OCI-M2 (cell line): ENCODE results near the gene GJB4.
"Not testable (repeated sequence)": the region's sequence is repeated elsewhere in the genome, so short reads cannot be mapped to it uniquely, and the experiment has no call there.

ENCODE experiments used
- DNase-seq: peaks from one replicate; lab custom pipeline; 2025; ENCODE audit not compliant: unreplicated experiment; lab: John Stamatoyannopoulos, UW

The GJB4 gene

DNA sequence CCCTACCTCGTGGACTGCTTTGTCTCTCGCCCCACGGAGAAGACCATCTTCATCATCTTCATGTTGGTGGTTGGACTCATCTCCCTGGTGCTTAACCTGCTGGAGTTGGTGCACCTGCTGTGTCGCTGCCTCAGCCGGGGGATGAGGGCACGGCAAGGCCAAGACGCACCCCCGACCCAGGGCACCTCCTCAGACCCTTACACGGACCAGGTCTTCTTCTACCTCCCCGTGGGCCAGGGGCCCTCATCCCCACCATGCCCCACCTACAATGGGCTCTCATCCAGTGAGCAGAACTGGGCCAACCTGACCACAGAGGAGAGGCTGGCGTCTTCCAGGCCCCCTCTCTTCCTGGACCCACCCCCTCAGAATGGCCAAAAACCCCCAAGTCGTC lies 35.2 kb downstream of the GJB4 start:
- DNase-seq: no peak

DNA sequence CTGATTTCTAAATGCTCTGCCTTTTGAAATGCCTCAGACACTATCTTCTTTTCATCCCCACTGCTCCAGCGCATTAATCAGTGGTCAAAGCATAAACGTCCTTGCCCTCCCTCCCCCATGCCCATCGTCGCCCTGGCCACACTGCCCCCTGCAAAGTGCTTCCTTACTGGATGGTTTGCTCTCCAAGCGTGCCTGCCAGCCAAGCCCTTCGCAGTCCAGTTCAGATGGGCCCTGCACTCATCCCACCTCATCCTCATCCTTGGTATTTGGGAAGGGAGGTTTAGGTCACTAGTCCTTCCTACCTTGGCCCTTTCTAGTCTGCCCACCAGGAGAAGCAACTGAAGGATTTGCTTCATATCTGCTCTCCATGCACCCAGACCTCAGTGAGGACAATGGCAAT lies 36.4 kb downstream of the GJB4 start:
- DNase-seq: no peak

DNA sequence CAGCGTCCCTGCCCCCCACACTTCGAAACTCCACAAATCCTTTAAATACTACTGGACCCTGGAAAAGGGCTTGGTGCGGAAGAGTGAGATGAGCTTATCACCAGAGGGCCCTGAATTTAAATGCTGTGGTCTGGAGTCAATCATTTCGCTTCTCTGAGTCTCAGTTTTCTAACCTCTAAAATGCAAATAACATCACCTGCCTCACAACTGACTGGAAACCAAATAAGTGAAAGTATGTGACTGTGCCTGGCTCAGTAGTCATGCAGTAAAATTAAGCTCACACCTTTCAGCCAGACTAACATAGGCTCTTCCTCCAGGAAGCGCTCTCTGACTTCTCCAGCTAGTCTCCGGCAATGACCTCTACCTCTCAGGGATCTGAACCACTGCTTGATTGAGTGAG lies 37.5 kb downstream of the GJB4 start:
- no peak for DNase-seq

DNA sequence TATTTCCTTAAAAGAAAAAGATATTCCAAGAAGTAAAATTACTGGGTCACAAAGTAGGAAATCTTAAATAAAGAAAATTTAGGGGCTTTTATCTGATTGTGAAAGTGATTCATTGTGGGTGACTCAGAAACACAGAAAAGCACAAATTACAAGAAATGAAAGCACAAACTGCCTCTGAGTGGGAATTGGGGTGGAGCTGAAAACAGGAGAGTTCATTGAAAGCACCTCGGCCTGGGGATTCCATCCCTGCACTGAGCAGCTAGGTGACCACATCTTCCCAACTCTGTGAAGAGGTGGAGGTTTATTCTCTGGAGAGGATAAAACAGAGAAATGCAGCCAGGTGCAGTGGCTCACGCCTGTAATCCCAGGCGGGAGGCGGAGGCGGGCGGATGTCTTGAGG lies 40.7 kb downstream of the GJB4 start:
- DNase-seq: no peak

DNA sequence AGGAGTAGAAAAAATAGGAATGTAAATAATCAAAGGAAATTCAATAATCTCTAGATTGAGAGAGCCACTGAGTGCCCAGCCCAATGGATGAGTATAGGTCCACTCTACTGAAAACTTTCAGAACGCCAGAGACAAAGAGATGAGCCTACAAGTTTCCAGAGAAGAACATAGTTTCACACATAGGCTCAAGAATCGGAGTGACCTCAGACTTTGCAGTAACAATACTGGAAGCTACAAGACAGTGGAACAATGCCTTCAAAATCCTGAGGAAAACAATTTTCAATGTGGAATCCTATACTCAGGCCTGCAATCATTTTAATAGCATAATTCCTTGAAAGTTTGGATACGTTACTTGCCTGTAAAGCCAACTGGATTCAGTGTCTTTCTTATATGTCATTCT lies 44.2 kb downstream of the GJB4 start:
- no peak for DNase-seq

DNA sequence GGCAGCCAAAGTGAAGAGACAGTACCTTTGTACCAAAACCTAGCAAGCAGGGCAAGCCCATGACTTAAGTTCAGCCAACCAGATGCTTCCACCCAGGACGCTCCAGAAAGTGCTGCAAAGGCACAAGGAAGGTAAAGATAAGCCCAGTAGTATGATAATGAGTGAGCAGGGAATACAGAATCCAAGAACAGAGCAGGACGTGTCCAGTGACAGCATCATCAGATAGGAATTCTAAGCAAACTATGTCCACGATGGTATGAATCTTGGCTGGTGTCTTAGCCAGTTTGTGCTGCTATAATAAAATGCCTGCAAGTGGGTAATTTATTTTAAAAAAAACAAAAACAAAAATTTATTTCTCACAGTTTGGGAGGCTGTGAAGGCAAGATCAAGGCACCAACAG lies 46.9 kb downstream of the GJB4 start:
- DNase-seq: no peak

DNA sequence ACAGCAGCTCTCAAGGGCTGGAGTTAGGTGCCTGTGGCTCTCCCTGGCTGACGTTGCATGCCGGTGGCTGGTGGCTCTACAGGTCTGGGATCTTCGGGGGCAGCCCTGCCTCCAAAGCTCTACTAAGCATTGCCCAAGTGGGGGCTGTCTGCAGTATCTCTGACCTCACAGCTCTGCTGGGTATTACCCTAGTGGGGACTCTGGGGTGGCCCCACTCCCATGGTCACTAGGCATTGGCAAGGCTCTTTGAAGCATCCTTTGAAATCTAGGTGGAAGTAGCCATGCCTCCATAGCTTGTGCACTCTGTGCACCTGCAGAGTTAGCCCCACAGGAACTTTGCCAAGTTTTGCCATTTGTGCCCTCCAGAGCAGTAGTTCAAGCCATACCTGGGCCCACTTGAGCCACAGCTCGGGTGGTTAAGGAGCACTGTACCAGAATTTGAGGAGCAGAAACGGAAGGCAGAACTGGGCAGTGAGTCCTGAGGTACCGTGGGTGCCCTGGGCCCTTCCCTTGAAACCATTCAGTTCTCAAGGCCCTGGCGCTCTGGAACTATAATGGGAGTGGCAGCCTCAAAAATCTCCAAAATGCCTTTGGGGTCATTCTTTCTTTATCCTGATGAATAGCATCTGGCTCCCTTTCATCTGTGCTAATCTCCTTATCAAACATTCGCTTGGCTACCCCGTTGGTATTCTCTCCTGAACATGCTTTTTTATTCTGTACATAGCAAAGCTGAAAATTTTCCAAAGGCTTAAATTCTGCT lies 48.7 kb downstream of the GJB4 start:
- no peak for DNase-seq

DNA sequence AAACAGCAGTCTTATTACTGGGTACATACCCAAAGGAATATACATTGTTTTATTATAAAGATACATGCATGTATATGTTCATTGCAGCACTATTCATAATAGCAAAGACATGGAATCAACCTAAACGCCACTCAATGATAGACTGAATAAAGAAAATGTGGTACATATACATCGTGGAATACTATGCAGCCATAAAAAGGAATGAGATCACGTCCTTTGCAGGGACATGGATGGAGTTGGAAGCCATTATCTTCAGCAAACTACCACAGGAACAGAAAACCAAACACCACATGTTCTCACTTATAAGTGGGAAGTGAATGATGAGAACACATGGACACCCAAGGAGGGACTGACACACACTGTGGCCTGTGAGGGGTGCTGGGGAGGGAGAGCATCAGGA lies 51.2 kb downstream of the GJB4 start:
- DNase-seq: not testable (repeated sequence)
